ENCODE measurements around the gene SPSB3.

SPSB3 gene

DNA sequence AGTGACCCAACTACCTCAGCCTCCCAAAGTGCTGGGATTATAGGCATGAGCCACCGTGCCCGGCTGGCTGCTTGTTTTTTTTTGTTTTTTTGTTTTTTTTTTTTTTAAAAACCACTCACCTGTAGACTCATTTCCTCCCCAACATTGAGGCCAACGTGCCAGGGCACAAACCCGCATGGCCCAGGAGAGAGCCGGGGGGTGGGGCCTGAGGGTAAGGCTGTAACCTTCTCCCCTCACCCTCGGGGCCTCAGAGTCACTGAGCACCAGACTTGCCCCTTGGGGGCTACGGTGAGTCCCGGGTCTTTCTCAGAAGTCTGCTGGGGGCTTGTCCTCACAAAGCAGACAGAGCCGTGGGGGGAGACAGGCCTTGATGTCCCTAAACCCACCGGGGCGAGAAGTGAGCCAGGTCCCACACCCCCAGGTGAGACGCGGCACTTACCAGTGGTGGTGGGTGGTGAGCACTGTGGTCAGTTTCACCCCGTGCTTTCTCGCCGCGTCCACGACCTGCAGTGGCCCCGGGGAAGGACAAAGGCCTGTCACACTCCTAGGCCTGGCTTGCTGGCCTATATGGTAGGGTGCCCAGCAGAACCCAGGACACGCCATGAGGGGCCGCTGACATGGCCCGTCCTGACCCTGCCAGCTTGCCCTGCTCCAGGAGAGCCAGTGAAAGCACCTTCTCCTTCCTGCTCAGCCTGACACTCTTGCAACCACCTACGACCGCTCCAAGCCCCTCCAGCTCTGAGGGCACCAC is 39.7 kb upstream of the SPSB3 start:
- no peak for DNase-seq
- no peaks in the 10 kb centered on the region for H3K27me3 ChIP-seq (ENCODE audit: insufficient read depth, low read depth, severe bottlenecking)
- TF ChIP-seq, protein P1, sequence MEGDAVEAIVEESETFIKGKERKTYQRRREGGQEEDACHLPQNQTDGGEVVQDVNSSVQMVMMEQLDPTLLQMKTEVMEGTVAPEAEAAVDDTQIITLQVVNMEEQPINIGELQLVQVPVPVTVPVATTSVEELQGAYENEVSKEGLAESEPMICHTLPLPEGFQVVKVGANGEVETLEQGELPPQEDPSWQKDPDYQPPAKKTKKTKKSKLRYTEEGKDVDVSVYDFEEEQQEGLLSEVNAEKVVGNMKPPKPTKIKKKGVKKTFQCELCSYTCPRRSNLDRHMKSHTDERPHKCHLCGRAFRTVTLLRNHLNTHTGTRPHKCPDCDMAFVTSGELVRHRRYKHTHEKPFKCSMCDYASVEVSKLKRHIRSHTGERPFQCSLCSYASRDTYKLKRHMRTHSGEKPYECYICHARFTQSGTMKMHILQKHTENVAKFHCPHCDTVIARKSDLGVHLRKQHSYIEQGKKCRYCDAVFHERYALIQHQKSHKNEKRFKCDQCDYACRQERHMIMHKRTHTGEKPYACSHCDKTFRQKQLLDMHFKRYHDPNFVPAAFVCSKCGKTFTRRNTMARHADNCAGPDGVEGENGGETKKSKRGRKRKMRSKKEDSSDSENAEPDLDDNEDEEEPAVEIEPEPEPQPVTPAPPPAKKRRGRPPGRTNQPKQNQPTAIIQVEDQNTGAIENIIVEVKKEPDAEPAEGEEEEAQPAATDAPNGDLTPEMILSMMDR (IDR thresholded peaks at IDR 0.05; ENCODE audit: low read depth, low read length) = no peak
- no peaks in the 10 kb centered on the region for H3K9me3 ChIP-seq (ENCODE audit: severe bottlenecking)
- H3K27ac ChIP-seq = no peak overlapping the region
- H3K36me3 ChIP-seq = peaks cover 26% of the 10 kb centered on the region
- H3K4me3 ChIP-seq (ENCODE audit: low read depth, low read length) = no peak overlapping the region

DNA sequence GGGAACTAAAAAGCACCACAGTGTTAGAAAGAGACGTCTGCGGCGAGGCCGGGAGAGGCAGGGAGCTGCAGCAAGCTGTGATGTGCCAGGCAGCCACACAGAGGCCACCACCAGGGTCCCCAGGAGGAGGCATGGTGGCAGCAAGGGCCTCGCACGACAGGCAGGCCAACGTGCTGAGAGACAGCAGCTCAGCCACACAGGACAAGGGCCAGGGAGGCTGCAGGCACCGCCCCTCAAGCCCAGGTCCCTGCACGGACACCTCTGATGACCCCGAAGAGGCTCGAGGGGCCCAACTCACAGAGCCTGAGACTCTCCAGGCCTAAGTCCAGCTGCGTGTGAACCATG is 38.5 kb upstream of the SPSB3 start:
- Histone ChIP-seq H3K27ac (no peak overlapping the region), H3K4me3 (ENCODE audit: low read depth, low read length) (no peak overlapping the region), H3K36me3 (peaks cover 34% of the 10 kb centered on the region), H3K9me3 (ENCODE audit: severe bottlenecking) (no peaks in the 10 kb centered on the region), H3K27me3 (ENCODE audit: insufficient read depth, low read depth, severe bottlenecking) (no peaks in the 10 kb centered on the region)
- TF ChIP-seq, protein P1 (IDR thresholded peaks at IDR 0.05; ENCODE audit: low read depth, low read length) = no peak
- no peak for DNase-seq

DNA sequence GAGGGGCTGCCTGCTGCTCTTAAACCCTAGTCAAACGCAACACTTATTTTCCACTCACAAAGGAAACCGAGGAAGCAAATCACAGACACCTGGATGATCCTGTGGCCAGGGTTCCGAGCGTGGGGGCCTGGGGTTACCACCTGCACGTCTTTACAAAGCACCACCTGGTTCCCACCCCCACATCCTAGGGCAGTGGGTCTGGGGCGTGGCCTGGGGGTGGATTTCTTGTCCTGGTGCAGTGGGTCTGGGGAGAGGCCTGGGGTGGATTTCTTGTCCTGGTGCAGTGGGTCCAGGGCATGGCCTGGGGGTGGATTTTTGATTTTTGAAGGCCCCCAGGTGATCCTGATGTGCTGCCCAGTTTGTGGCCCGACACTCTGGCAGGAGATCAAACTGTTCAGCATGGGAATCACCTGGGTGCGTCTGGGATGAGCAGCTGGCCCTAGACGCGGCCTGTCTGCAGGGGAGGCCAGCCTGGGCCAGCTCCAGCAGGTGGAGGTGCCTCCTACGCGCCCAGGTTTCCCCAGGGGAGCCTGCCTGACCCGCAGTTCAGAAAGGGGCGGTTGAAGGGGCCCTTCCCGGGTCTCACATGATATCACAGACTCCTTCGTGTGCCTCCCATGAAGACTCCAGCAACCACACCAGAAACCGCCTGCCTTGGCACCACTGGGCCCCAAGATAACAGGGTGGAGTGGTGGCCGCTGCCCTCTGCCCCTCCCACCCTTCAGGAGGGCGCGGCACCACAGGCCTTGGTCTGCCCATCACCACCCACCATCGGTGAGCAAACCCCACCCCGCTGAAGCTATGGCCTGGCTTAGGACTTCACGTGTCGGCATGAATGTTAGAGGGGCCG is 38.0 kb upstream of the SPSB3 start:
- TF ChIP-seq, protein P1 (IDR thresholded peaks at IDR 0.05; ENCODE audit: low read depth, low read length) = no peak
- H3K27me3 ChIP-seq (ENCODE audit: insufficient read depth, low read depth, severe bottlenecking) = no peaks in the 10 kb centered on the region
- H3K36me3 ChIP-seq = peaks cover 34% of the 10 kb centered on the region
- no peaks in the 10 kb centered on the region for H3K9me3 ChIP-seq (ENCODE audit: severe bottlenecking)
- H3K27ac ChIP-seq = no peak overlapping the region
- DNase-seq = no peak
- H3K4me3 ChIP-seq (ENCODE audit: low read depth, low read length) = no peak overlapping the region

DNA sequence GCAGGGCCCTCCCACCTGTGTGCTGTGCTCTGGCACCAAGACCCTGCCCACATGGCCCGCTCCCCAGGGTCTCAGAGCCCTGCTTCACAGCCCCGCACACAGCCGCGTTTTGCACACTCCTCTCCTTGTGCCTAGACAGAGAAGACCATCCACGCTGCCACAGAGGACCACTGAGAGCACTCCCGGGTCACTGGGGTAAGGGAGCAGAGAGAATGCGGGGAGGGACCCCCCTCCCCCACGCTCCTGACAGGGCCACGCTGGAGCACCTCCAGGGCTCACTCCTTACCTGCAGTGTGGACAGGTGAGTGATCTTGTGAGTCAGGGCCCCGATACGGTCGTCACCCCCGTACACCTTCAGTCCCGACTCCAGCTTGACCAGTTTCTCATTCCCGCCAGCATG is 37.2 kb upstream of the SPSB3 start:
- H3K9me3 ChIP-seq (ENCODE audit: severe bottlenecking) = no peaks in the 10 kb centered on the region
- H3K36me3 ChIP-seq = peaks cover 34% of the 10 kb centered on the region
- DNase-seq = no peak
- no peak overlapping the region for H3K27ac ChIP-seq
- TF ChIP-seq, protein P1 (IDR thresholded peaks at IDR 0.05; ENCODE audit: low read depth, low read length) = no peak
- no peak overlapping the region for H3K4me3 ChIP-seq (ENCODE audit: low read depth, low read length)
- H3K27me3 ChIP-seq (ENCODE audit: insufficient read depth, low read depth, severe bottlenecking) = no peaks in the 10 kb centered on the region

DNA sequence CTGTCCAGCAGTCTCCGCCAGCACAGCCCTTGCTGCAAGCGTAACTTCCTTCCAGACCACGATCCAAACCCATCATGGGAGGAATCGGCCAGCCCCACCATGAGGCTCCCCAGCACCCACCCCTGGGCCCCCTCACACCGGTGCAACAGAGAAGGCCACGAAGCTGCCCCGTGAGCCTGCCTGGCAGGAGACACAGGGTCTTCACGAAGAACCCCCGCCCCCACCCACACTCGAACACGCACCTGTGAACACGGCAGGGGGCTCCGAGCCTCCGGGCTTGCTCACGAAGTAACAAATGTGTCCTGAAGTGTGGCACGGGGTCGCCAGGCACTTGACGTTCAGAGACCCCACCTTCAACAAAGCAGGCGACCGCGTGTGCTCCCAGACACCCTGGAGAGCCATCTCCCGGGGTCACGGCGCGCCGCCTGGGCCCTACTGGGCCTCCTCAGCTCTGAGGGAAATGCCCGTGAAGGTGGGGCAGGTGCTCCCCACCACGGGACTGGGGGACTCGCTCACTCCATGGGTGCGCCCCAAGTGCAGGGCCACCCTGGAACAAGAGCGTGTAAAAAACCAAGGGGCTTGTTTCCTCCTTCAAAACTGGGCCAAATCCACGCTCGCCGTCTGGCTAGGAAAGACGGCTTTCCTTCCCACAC is 36.6 kb upstream of the SPSB3 start:
- Histone ChIP-seq H3K9me3 (ENCODE audit: severe bottlenecking) (no peaks in the 10 kb centered on the region), H3K36me3 (peaks cover 34% of the 10 kb centered on the region), H3K27me3 (ENCODE audit: insufficient read depth, low read depth, severe bottlenecking) (no peaks in the 10 kb centered on the region), H3K4me3 (ENCODE audit: low read depth, low read length) (no peak overlapping the region), H3K27ac (no peak overlapping the region)
- no peak for DNase-seq
- TF ChIP-seq, protein P1 (IDR thresholded peaks at IDR 0.05; ENCODE audit: low read depth, low read length) = no peak
